GM13976 (cell line): Measurements from ENCODE around the gene TCF7L1.
A peak's percentile ranks its signal among the peaks of the same experiment; 100 is the strongest.

Experiments
- DNase-seq: peaks from one replicate; pipeline ENCODE4 v3.0.0; 2012; ENCODE audit warnings: low spot score
- CTCF ChIP-seq: IDR thresholded peaks from 2 replicates; pipeline ENCODE4 v1.5.1; 2012; ENCODE audit warnings: borderline replicate concordance, mild to moderate bottlenecking; ENCODE audit not compliant: insufficient read depth; ENCODE audit errors: extremely low read depth, missing control alignments, control extremely low read depth
- in situ Hi-C: fragments of 300-500 bp; cut with MboI; formaldehyde crosslinking; loops from one replicate; pipeline ENCODE4 v1.12.0; 2022; ENCODE audit warnings: low sequenced_read_pairs, mixed read lengths, inconsistent platforms; ENCODE audit not compliant: unreplicated experiment

Gene TCF7L1

GRCh38 chr2:85132834-85133637 is at the start of gene TCF7L1:
Gene TCF7L1, plus strand, starts transcription at chr2:85133392. Its CDS starts 293 bp downstream, at chr2:85133685.
- DNase-seq = peak; percentile 66
- no peak for TF ChIP-seq CTCF
- in situ Hi-C loops = no loop called here

- TF ChIP-seq CTCF = no peak
- DNase-seq = no peak
- in situ Hi-C loops = no loop called here
Observed at GRCh38 chr2:85085563-85085962, 47.6 kb upstream of the TCF7L1 start.

- in situ Hi-C loops = no loop called here
- TF ChIP-seq CTCF = no peak
- DNase-seq = no peak
Observed at GRCh38 chr2:85087541-85087940, 45.7 kb upstream of the TCF7L1 start.

- DNase-seq = no peak
- in situ Hi-C loops = no loop called here
- no peak for TF ChIP-seq CTCF
Observed at GRCh38 chr2:85088921-85089320, 44.3 kb upstream of the TCF7L1 start.

GRCh38 chr2:85089585-85089984 is 43.6 kb upstream of the TCF7L1 start:
- in situ Hi-C loops = no loop called here
- no peak for TF ChIP-seq CTCF
- DNase-seq = no peak

- in situ Hi-C loops = no loop called here
- no peak for DNase-seq
- no peak for TF ChIP-seq CTCF
Observed at GRCh38 chr2:85091838-85092237, 41.4 kb upstream of the TCF7L1 start.
